Ishikawa (cell line): ENCODE data around the gene PPP1R3C.

Source experiments
- CEBPB ChIP-seq: IDR thresholded peaks from 2 replicates; pipeline ENCODE4 v1.6.1; 2012
- CREB1 ChIP-seq: IDR thresholded peaks from 2 replicates; pipeline ENCODE4 v1.6.1; 2012; ENCODE audit warnings: low read depth
- EGR1 ChIP-seq: IDR thresholded peaks from 2 replicates; pipeline ENCODE4 v1.6.1; 2012
- EP300 ChIP-seq: IDR thresholded peaks from 2 replicates; pipeline ENCODE4 v1.6.1; 2012; ENCODE audit warnings: borderline replicate concordance
- MAX ChIP-seq: IDR thresholded peaks from 2 replicates; pipeline ENCODE4 v1.6.1; 2012
- NFIC ChIP-seq: IDR thresholded peaks from 2 replicates; pipeline ENCODE4 v1.6.1; 2012
- RAD21 ChIP-seq: IDR thresholded peaks from 2 replicates; pipeline ENCODE4 v1.6.1; 2012; ENCODE audit warnings: low read depth
- TAF1 ChIP-seq: IDR thresholded peaks from 2 replicates; pipeline ENCODE4 v1.6.1; 2012; ENCODE audit warnings: low read depth, mild to moderate bottlenecking
- TCF12 ChIP-seq: IDR thresholded peaks from 2 replicates; pipeline ENCODE4 v1.6.1; 2012; ENCODE audit warnings: low read depth
- USF1 ChIP-seq: IDR thresholded peaks from 2 replicates; pipeline ENCODE4 v1.6.1; 2012
- ZBTB7A ChIP-seq: IDR thresholded peaks from 2 replicates; pipeline ENCODE4 v1.6.1; 2012; ENCODE audit warnings: low read depth
- TF ChIP-seq, protein P1 (sequence below): IDR thresholded peaks from 2 replicates; pipeline ENCODE4 v1.6.1; 2012; ENCODE audit warnings: low read depth, mild to moderate bottlenecking

Gene PPP1R3C

DNA sequence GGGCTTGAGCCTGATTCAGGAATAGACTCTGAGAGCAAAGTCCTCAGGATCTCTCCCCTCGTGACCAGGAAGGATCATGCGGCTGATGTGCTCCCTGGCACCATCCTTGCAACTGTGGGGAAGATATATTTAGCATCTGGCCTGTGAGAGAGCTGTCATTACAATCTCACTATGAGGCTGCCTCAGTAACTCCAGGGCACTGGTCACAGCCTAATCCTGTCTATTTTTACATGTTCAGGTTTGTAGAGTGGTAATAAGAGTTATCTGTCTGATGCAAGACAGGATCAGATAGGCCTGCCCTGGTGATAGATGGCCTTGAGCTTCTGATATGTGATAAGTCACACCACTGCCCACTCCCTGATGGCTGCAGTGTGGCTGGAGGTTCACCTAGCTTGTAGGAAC lies 50.7 kb downstream of the PPP1R3C start:
- TF ChIP-seq CEBPB = no peak

- TF ChIP-seq CREB1 = no peak
- no peak for TF ChIP-seq MAX
- TF ChIP-seq USF1 = no peak
- no peak for TF ChIP-seq TAF1
- no peak for TF ChIP-seq EGR1
- no peak for TF ChIP-seq EP300
- no peak for TF ChIP-seq NFIC
- TF ChIP-seq ZBTB7A = no peak
- no peak for TF ChIP-seq RAD21
- no peak for TF ChIP-seq TCF12
- TF ChIP-seq, protein P1, sequence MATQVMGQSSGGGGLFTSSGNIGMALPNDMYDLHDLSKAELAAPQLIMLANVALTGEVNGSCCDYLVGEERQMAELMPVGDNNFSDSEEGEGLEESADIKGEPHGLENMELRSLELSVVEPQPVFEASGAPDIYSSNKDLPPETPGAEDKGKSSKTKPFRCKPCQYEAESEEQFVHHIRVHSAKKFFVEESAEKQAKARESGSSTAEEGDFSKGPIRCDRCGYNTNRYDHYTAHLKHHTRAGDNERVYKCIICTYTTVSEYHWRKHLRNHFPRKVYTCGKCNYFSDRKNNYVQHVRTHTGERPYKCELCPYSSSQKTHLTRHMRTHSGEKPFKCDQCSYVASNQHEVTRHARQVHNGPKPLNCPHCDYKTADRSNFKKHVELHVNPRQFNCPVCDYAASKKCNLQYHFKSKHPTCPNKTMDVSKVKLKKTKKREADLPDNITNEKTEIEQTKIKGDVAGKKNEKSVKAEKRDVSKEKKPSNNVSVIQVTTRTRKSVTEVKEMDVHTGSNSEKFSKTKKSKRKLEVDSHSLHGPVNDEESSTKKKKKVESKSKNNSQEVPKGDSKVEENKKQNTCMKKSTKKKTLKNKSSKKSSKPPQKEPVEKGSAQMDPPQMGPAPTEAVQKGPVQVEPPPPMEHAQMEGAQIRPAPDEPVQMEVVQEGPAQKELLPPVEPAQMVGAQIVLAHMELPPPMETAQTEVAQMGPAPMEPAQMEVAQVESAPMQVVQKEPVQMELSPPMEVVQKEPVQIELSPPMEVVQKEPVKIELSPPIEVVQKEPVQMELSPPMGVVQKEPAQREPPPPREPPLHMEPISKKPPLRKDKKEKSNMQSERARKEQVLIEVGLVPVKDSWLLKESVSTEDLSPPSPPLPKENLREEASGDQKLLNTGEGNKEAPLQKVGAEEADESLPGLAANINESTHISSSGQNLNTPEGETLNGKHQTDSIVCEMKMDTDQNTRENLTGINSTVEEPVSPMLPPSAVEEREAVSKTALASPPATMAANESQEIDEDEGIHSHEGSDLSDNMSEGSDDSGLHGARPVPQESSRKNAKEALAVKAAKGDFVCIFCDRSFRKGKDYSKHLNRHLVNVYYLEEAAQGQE = no peak
Measured at GRCh38 chr10:91579329-91579985, 53.4 kb downstream of the PPP1R3C start.
